Loucy (cell line): ENCODE measurements around the gene DRD3.

ENCODE experiments used
- H2AFZ ChIP-seq: fragments of 200-600 bp; sonication (generic); 2 replicates; pipeline ENCODE4 v1.6.0; 2016; ENCODE audit warnings: antibody characterized with exemption, mild to moderate bottlenecking, low read length, moderate library complexity
- H3F3A ChIP-seq: fragments of 200-600 bp; 2 replicates; pipeline ENCODE4 v1.6.0; 2016; ENCODE audit warnings: antibody characterized with exemption, low read depth, mild to moderate bottlenecking
- H3K27me3 ChIP-seq: fragments of 200-600 bp; sonication (generic); 2 replicates; pipeline ENCODE4 v1.6.1; 2014; ENCODE audit warnings: low read length, mild to moderate bottlenecking; ENCODE audit not compliant: insufficient read depth, poor library complexity, severe bottlenecking
- H3K36me3 ChIP-seq: fragments of 200-600 bp; sonication (generic); 2 replicates; pipeline ENCODE4 v1.6.1; 2016; ENCODE audit warnings: low read length; ENCODE audit not compliant: insufficient read depth
- H3K4me1 ChIP-seq: fragments of 200-600 bp; sonication (generic); 2 replicates; pipeline ENCODE4 v1.5.1; 2014; ENCODE audit warnings: low read length, mild to moderate bottlenecking; ENCODE audit not compliant: insufficient read depth, poor library complexity, severe bottlenecking
- H3K4me2 ChIP-seq: fragments of 200-600 bp; sonication (generic); 2 replicates; pipeline ENCODE4 v1.6.0; 2014; ENCODE audit warnings: antibody characterized with exemption, low read length, low read depth, mild to moderate bottlenecking; ENCODE audit not compliant: poor library complexity, severe bottlenecking
- H3K4me3 ChIP-seq: fragments of 200-600 bp; sonication (generic); 2 replicates; pipeline ENCODE4 v1.5.1; 2014; ENCODE audit warnings: low read length, mild to moderate bottlenecking, mixed read lengths; ENCODE audit not compliant: poor library complexity, severe bottlenecking
- H3K79me2 ChIP-seq: fragments of 200-600 bp; sonication (generic); 2 replicates; pipeline ENCODE4 v1.6.1; 2014; ENCODE audit warnings: low read length; ENCODE audit not compliant: insufficient read depth
- H3K9ac ChIP-seq: fragments of 200-600 bp; sonication (generic); 2 replicates; pipeline ENCODE4 v1.6.0; 2014; ENCODE audit warnings: mild to moderate bottlenecking, low read depth, low read length, moderate library complexity; ENCODE audit not compliant: poor library complexity, severe bottlenecking
- H3K9me2 ChIP-seq: fragments of 200-600 bp; sonication (generic); replicated peaks from 2 replicates; pipeline ENCODE4 v1.6.1; 2016; ENCODE audit warnings: low read depth, low read length, mixed read lengths
- H3K9me3 ChIP-seq: fragments of 200-600 bp; sonication (generic); 2 replicates; pipeline ENCODE4 v1.6.1; 2014; ENCODE audit warnings: mild to moderate bottlenecking, antibody characterized with exemption, low read length, low read depth; ENCODE audit not compliant: insufficient read depth
- H4K20me1 ChIP-seq: fragments of 200-600 bp; sonication (generic); 2 replicates; pipeline ENCODE4 v1.6.0; 2014; ENCODE audit warnings: antibody characterized with exemption, low read length, mild to moderate bottlenecking; ENCODE audit not compliant: insufficient read depth, poor library complexity, severe bottlenecking
- CTCF ChIP-seq: fragments of 200-600 bp; sonication (generic); conservative IDR thresholded peaks from 2 replicates; pipeline ENCODE4 v1.5.1; 2014; ENCODE audit warnings: mild to moderate bottlenecking, antibody characterized with exemption, low read length
- EZH2phosphoT487 ChIP-seq: fragments of 200-600 bp; IDR thresholded peaks from 2 replicates; pipeline ENCODE4 v1.6.1; 2018; ENCODE audit warnings: antibody characterized with exemption, mild to moderate bottlenecking, moderate library complexity, borderline replicate concordance

Gene DRD3

GRCh38 chr3:114132500-114132899, 46.4 kb downstream of the DRD3 start:
- no peak overlapping the region for H3K4me3 ChIP-seq
- no peak overlapping the region for H3K4me2 ChIP-seq
- H2AFZ ChIP-seq = no peak overlapping the region
- no peaks in the 10 kb centered on the region for H4K20me1 ChIP-seq
- no peaks in the 10 kb centered on the region for H3K36me3 ChIP-seq
- no peaks in the 10 kb centered on the region for H3K27me3 ChIP-seq
- H3K9ac ChIP-seq = no peak overlapping the region
- no peaks in the 10 kb centered on the region for H3K9me3 ChIP-seq
- TF ChIP-seq CTCF (no peak), EZH2phosphoT487 (no peak)
- H3K4me1 ChIP-seq = no peaks in the 10 kb centered on the region
- H3F3A ChIP-seq = no peaks in the 10 kb centered on the region
- no peaks in the 10 kb centered on the region for H3K79me2 ChIP-seq
- no peaks in the 10 kb centered on the region for H3K9me2 ChIP-seq

- no peaks in the 10 kb centered on the region for H3K79me2 ChIP-seq
- no peaks in the 10 kb centered on the region for H3K36me3 ChIP-seq
- H3K4me2 ChIP-seq = no peak overlapping the region
- no peaks in the 10 kb centered on the region for H4K20me1 ChIP-seq
- TF ChIP-seq CTCF (no peak), EZH2phosphoT487 (no peak)
- no peak overlapping the region for H2AFZ ChIP-seq
- H3K4me1 ChIP-seq = no peaks in the 10 kb centered on the region
- no peak overlapping the region for H3K4me3 ChIP-seq
- H3K27me3 ChIP-seq = no peaks in the 10 kb centered on the region
- no peaks in the 10 kb centered on the region for H3F3A ChIP-seq
- no peaks in the 10 kb centered on the region for H3K9me3 ChIP-seq
- no peaks in the 10 kb centered on the region for H3K9me2 ChIP-seq
- H3K9ac ChIP-seq = no peak overlapping the region
Observed at GRCh38 chr3:114128826-114129225, 50.0 kb downstream of the DRD3 start.

GRCh38 chr3:114128231-114128630, 50.6 kb downstream of the DRD3 start:
- Histone ChIP-seq H2AFZ (no peak overlapping the region), H3K4me1 (no peaks in the 10 kb centered on the region), H3K4me3 (no peak overlapping the region), H3K9me2 (no peaks in the 10 kb centered on the region), H3K9me3 (no peaks in the 10 kb centered on the region), H3F3A (no peaks in the 10 kb centered on the region), H3K79me2 (no peaks in the 10 kb centered on the region), H3K27me3 (no peaks in the 10 kb centered on the region), H4K20me1 (no peaks in the 10 kb centered on the region), H3K9ac (no peak overlapping the region), H3K36me3 (no peaks in the 10 kb centered on the region), H3K4me2 (no peak overlapping the region)
- TF ChIP-seq CTCF (no peak), EZH2phosphoT487 (no peak)
